Neural progenitor cell (in vitro differentiated cells): ENCODE results near the gene FBXL4. TPM values are rescaled to one million over a fixed set of nuclear protein-coding genes. Genes with fewer than 3 reads are reported as not detected.

Experiments used
- DNase-seq: peaks from one replicate; pipeline ENCODE4 v3.0.0-alpha.2; 2016; ENCODE audit warnings: low spot score
- H2AFZ ChIP-seq: fragments of 200-600 bp; sonication (generic); replicated peaks from 2 replicates; pipeline ENCODE4 v1.6.1; 2016; ENCODE audit warnings: antibody characterized with exemption
- H3F3A ChIP-seq: fragments of 200-600 bp; sonication (generic); 2 replicates; pipeline ENCODE4 v1.6.1; 2016; ENCODE audit warnings: antibody characterized with exemption, low read depth
- H3K27ac ChIP-seq: fragments of 200-600 bp; sonication (generic); 2 replicates; pipeline ENCODE4 v1.5.1; 2016; ENCODE audit warnings: mild to moderate bottlenecking
- H3K27me3 ChIP-seq: fragments of 200-600 bp; sonication (generic); 2 replicates; pipeline ENCODE4 v1.6.1; 2016; ENCODE audit warnings: mild to moderate bottlenecking, moderate library complexity
- H3K36me3 ChIP-seq: fragments of 200-600 bp; sonication (generic); 2 replicates; pipeline ENCODE4 v1.5.1; 2016
- H3K4me1 ChIP-seq: fragments of 200-600 bp; sonication (generic); 2 replicates; pipeline ENCODE4 v1.6.1; 2016; ENCODE audit warnings: mixed run types
- H3K4me2 ChIP-seq: fragments of 200-600 bp; sonication (generic); 2 replicates; pipeline ENCODE4 v1.6.1; 2016
- H3K4me3 ChIP-seq: fragments of 200-600 bp; sonication (generic); 2 replicates; pipeline ENCODE4 v1.5.1; 2016
- H3K79me2 ChIP-seq: fragments of 200-600 bp; sonication (generic); 2 replicates; pipeline ENCODE4 v1.6.1; 2016; ENCODE audit warnings: low read depth
- H3K9ac ChIP-seq: fragments of 200-600 bp; sonication (generic); 2 replicates; pipeline ENCODE4 v1.6.1; 2016
- H3K9me3 ChIP-seq: fragments of 200-600 bp; sonication (generic); 2 replicates; pipeline ENCODE4 v1.5.1; 2016; ENCODE audit warnings: low read depth
- H4K20me1 ChIP-seq: fragments of 200-600 bp; sonication (generic); 2 replicates; pipeline ENCODE4 v1.6.1; 2016; ENCODE audit warnings: low read depth
- H3K27ac Mint-ChIP-seq: 3 replicates; pipeline ENCODE4 v1.8.0; 2021; ENCODE audit warnings: mixed read lengths
- H3K27me3 Mint-ChIP-seq: 2 replicates; pipeline ENCODE4 v1.8.0; 2022; ENCODE audit warnings: low read depth, mild to moderate bottlenecking, inconsistent platforms, moderate library complexity, mixed read lengths; ENCODE audit not compliant: insufficient read depth
- H3K36me3 Mint-ChIP-seq: 3 replicates; pipeline ENCODE4 v1.8.0; 2021; ENCODE audit warnings: mixed read lengths
- H3K4me1 Mint-ChIP-seq: 3 replicates; pipeline ENCODE4 v1.8.0; 2021; ENCODE audit warnings: mixed read lengths
- H3K4me3 Mint-ChIP-seq: 3 replicates; pipeline ENCODE4 v1.8.0; 2021; ENCODE audit warnings: mild to moderate bottlenecking, moderate library complexity, mixed read lengths
- H3K9me3 Mint-ChIP-seq: 3 replicates; pipeline ENCODE4 v1.8.0; 2020; ENCODE audit warnings: mixed read lengths
- EZH2 ChIP-seq: fragments of 200-600 bp; sonication (generic); IDR thresholded peaks from 2 replicates; pipeline ENCODE4 v1.6.1; 2017; ENCODE audit warnings: antibody characterized with exemption, mild to moderate bottlenecking, moderate library complexity
- EZH2phosphoT487 ChIP-seq: fragments of 200-600 bp; sonication (generic); IDR thresholded peaks from 2 replicates; pipeline ENCODE4 v1.6.1; 2017; ENCODE audit warnings: antibody characterized with exemption
- total RNA-seq: library from RNA; depleted of rRNA; stranded (reverse); fragments of >200 nt; gene quantifications from 2 replicates; pipeline ENCODE4 v1.2.3, GENCODE V29; 2015; ENCODE audit warnings: low replicate concordance
- TF ChIP-seq, protein P1 (sequence below): fragments of 200-600 bp; sonication (generic); IDR thresholded peaks from 2 replicates; pipeline ENCODE4 v1.5.1; 2017; ENCODE audit warnings: antibody characterized with exemption, mild to moderate bottlenecking

The FBXL4 gene
- total RNA-seq, 1 donor from 2014 or later: 18.3 TPM

DNA sequence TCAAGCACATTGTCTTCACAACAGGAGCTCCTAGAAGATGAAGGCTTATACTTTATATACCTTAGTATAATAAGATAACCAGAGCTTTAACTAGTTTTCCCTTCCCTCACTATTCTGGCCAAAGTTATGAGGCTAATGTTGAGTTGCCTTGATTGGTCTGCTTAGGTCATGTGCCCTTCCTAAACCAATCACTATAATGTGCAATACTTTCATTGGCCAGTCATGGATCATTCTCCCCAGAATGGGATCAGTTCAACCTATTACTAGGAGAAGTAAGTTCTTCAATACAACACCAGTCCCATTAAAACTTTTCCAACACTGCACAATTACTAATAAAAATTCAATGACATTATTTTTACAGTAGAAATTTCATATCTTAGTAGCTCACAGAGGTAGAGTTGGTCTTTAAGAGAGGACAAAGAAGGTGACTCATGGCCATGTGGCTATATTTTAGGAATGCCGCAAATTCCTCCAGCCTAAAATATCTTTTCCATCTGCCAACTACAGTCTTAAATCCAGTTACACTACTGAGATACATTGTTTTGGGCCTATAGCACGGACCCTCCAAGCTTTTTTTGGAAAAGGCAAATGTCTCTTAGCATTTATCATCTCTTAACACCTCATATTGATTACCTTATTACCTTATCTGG, 125.9 kb downstream of the FBXL4 start:
- Histone ChIP-seq H3K9ac (no peak overlapping the region), H2AFZ (no peak overlapping the region), H3K79me2 (no peaks in the 10 kb centered on the region), H3K9me3 (no peaks in the 10 kb centered on the region), H3K4me3 (no peak overlapping the region), H3K27ac (no peak overlapping the region), H4K20me1 (peaks cover 16% of the 10 kb centered on the region), H3K27me3 (peaks cover 84% of the 10 kb centered on the region), H3K4me1 (peaks cover 17% of the 10 kb centered on the region), H3K4me2 (no peak overlapping the region), H3F3A (peaks cover 26% of the 10 kb centered on the region), H3K36me3 (no peaks in the 10 kb centered on the region)
- Mint-ChIP-seq H3K27me3 (peaks cover 3% of the 10 kb centered on the region), H3K9me3 (peaks cover 4% of the 10 kb centered on the region), H3K27ac (no peak overlapping the region), H3K4me3 (no peak overlapping the region), H3K36me3 (no peaks in the 10 kb centered on the region), H3K4me1 (peaks cover 28% of the 10 kb centered on the region)
- no peak for DNase-seq
- TF ChIP-seq EZH2 (no peak), EZH2phosphoT487 (no peak)
- TF ChIP-seq, protein P1, sequence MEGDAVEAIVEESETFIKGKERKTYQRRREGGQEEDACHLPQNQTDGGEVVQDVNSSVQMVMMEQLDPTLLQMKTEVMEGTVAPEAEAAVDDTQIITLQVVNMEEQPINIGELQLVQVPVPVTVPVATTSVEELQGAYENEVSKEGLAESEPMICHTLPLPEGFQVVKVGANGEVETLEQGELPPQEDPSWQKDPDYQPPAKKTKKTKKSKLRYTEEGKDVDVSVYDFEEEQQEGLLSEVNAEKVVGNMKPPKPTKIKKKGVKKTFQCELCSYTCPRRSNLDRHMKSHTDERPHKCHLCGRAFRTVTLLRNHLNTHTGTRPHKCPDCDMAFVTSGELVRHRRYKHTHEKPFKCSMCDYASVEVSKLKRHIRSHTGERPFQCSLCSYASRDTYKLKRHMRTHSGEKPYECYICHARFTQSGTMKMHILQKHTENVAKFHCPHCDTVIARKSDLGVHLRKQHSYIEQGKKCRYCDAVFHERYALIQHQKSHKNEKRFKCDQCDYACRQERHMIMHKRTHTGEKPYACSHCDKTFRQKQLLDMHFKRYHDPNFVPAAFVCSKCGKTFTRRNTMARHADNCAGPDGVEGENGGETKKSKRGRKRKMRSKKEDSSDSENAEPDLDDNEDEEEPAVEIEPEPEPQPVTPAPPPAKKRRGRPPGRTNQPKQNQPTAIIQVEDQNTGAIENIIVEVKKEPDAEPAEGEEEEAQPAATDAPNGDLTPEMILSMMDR: no peak

Other genes with a start within 250 kb of the FBXL4 start
- 8.8 and 12.2 TPM in 2 replicates for gene POU3F2, start 113.4 kb downstream of the FBXL4 start, total RNA-seq